HepG2 (cell line): ENCODE data around the gene ALOX5. TPM values are rescaled to one million over a fixed set of nuclear protein-coding genes. Genes with fewer than 3 reads are reported as not detected.
A peak's percentile ranks its signal among the peaks of the same experiment; 100 is the strongest.

ENCODE experiments used
- ARID5B ChIP-seq: IDR thresholded peaks from 2 replicates; pipeline ENCODE4 v1.4.0; 2020; ENCODE audit warnings: mild to moderate bottlenecking, missing genetic modification reagents
- CHCHD3 ChIP-seq: sonication (generic); formaldehyde crosslinking; IDR thresholded peaks from 2 replicates; pipeline ENCODE4 v1.8.0; 2022; ENCODE audit warnings: mild to moderate bottlenecking, missing genetic modification reagents, moderate library complexity
- HNRNPK ChIP-seq: fragments of 200-400 bp; formaldehyde crosslinking; IDR thresholded peaks from 2 replicates; pipeline ENCODE4 v1.6.1; 2018; ENCODE audit warnings: low read length, low read depth, moderate library complexity, mild to moderate bottlenecking; ENCODE audit not compliant: poor library complexity, severe bottlenecking
- KLF9 ChIP-seq: IDR thresholded peaks from 2 replicates; pipeline ENCODE4 v1.6.1; 2016; ENCODE audit warnings: low read depth
- MLX ChIP-seq: IDR thresholded peaks from 2 replicates; pipeline ENCODE4 v1.6.1; 2016
- NFAT5 ChIP-seq: sonication (generic); formaldehyde crosslinking; IDR thresholded peaks from 2 replicates; pipeline ENCODE4 v1.4.0; 2020; ENCODE audit warnings: missing genetic modification reagents
- TARDBP ChIP-seq: sonication (generic); formaldehyde crosslinking; IDR thresholded peaks from 2 replicates; pipeline ENCODE4 v1.8.0; 2022; ENCODE audit warnings: mild to moderate bottlenecking, missing genetic modification reagents
- ZBTB20 ChIP-seq: sonication (generic); formaldehyde crosslinking; IDR thresholded peaks from 2 replicates; pipeline ENCODE4 v1.8.1; 2023; ENCODE audit warnings: missing genetic modification reagents, low read depth, mild to moderate bottlenecking, borderline replicate concordance
- ZBTB39 ChIP-seq: sonication (generic); formaldehyde crosslinking; IDR thresholded peaks from 2 replicates; pipeline ENCODE4 v1.5.0; 2020; ENCODE audit warnings: missing genetic modification reagents
- ZSCAN21 ChIP-seq: sonication (generic); formaldehyde crosslinking; IDR thresholded peaks from 2 replicates; pipeline ENCODE4 v1.8.0; 2022; ENCODE audit warnings: mild to moderate bottlenecking, missing genetic modification reagents, moderate library complexity, borderline replicate concordance
- polyA plus RNA-seq, 8 experiments: library from polyadenylated mRNA; depleted of rRNA in 3 of 8; stranded (reverse) in 7 of 8; unstranded in 1 of 8; fragments of >200 nt; fragmentation: Illumina TruSeq in 4 of 8; extraction: Trizol in 4 of 8; gene quantifications; 2 replicates each; pipeline versions ENCODE4 v1.2.1 to v1.2.3, GENCODE V29; 2011 to 2016; ENCODE audit warnings: low read depth in 4 of 8, missing spikeins in 1 of 8, mixed read lengths in 1 of 8; ENCODE audit not compliant: insufficient read depth in 1 of 8
- total RNA-seq, 5 experiments: library from RNA; depleted of rRNA; stranded (reverse); fragments of >200 nt; fragmentation: Illumina TruSeq; extraction: Trizol; gene quantifications; 2 replicates each; pipeline ENCODE4 v1.2.3, GENCODE V29; 2016; ENCODE audit warnings: low read depth in 1 of 5

The ALOX5 gene
- total and polyA plus RNA-seq, 2 of the 13 experiments (the other 11 are each of a cell fraction or from before 2014, with no cell fraction given), result 0.04 TPM; not detected in 1

GRCh38 chr10:45470098-45471012, 96.3 kb downstream of the ALOX5 start (continued):
- TF ChIP-seq ARID5B, result peak; percentile 74
- TF ChIP-seq KLF9 (CRISPR knock-in tag), result no peak
- no peak for TF ChIP-seq NFAT5 (CRISPR knock-in tag)
- no peak for TF ChIP-seq MLX
- peak; percentile 26; the same call in 1 of the 2 replicates for TF ChIP-seq ZSCAN21
- TF ChIP-seq ZBTB39 (CRISPR knock-in tag), result peak; percentile 79; the same call in 1 of the 2 replicates
- TF ChIP-seq CHCHD3 (CRISPR knock-in tag), result no peak
- TF ChIP-seq ZBTB20 (CRISPR knock-in tag), result no peak
- TF ChIP-seq HNRNPK, result no peak
- TF ChIP-seq TARDBP, result peak; percentile 54; the same call in 1 of the 2 replicates
